HG03342 (cell line): ENCODE data around the gene PDZK1IP1.
"Not testable (repeated sequence)": the region's sequence is repeated elsewhere in the genome, so short reads cannot be mapped to it uniquely, and the experiment has no call there.

Experiments used
- ATAC-seq: cut with Tn5 transposase; IDR thresholded peaks from one replicate; pipeline ENCODE4 v1.9.1; 2021; ENCODE audit warnings: mild to moderate bottlenecking, moderate library complexity; ENCODE audit not compliant: unreplicated experiment

Gene PDZK1IP1

DNA sequence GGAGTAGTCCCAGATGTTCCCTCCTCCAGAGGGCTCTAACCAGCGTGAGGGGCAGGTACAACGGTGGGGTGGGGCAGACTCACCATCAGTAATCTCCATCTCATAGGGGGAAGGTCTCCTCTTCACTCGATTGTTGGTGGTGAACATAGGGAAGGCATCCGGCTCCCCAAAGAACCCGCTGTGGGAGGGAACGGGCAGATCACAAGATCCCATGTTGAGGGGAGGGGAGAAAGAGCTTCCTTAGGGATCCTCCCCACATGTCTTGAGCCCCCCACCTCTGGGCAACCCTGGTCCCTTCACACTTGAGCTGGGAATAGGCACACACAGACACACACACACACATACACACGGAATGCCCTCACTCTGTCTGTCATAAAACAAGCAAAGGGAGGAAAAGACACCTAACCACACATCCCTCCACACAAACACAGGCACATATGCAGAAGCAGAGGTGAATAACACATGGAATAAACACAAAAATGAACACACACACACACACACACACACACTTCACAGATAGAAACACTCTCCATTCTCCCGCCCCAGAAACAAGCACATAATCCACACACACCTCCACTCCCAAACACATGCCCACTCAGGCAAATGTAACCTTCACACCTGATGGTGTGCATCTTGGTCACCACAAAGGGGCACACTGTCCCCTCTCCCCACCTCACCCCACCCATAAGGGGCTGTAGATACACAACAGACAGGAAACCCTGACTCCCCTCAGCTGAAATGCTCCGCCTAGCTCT lies 34.3 kb upstream of the PDZK1IP1 start:
- no peak for ATAC-seq

- ATAC-seq: no peak
Measured at GRCh38 chr1:47223174-47223920, 33.5 kb upstream of the PDZK1IP1 start.

DNA sequence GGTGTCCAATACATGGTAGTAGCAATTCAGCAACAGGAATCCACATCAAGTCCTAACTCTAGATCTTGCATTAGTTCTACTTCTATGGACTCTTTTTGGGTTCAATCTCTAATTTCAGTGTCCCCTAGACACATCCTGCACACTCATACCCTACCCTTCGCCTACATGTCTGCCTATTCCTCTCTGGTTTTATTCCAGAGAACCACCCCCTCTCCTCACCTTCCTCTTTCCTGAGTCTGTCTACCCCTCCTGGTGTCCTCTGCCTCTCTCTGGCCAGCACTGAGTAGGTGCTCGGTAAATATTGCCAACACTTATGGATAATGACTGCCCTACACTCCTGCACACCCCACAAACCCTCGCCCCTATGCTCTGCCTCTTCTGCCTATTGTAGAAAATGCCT lies 32.6 kb upstream of the PDZK1IP1 start:
- no peak for ATAC-seq

DNA sequence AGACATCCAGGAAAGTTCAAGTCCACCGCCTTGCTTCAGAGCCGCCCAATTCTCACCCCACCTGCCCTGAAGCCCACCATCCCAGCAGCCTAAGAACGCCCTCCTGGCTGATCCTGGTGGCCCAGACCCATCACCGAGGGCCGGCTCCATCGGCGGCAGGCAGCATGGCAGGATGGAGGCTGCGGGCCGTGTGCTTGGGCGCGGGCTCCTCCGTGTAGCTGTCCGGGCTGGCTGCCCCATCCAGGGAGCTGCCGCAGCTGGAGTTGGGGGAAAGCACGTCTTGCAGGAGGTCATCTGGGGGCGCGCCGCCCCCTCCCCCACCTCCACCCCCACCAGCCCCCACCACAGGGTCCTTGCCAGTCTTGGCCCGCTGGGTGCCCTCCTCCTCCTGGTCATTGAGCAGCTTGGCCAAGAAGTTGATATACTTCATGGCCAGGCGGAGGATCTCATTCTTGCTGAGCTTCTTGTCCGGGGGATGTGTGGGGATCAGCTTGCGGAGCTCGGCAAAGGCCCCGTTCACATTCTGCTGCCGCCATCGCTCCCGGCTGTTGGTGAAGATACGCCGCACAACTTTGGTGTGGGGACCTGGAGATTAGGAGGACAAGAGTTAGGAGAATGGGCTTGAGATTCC lies 29.9 kb upstream of the PDZK1IP1 start:
- no peak for ATAC-seq

DNA sequence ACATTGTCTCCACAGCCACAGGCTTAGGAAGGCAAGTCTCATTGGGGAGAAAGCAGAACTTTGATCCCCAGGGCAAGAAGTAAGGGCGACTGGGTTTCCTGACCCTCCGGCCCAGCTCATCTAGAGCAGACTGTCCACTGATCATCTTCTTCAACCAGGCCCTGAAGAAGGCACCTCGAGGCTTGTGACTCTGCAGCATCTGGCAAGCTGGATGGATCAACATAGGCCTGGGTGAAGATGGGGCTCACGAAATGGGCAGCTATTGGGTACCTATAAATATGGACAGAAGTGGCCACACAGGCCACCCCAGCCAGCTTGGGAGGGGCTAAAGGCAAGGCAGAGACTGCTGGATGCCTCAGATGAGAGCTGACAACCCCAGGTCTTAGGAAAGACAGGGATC lies 29.2 kb upstream of the PDZK1IP1 start:
- no peak for ATAC-seq

- ATAC-seq: no peak
Measured at GRCh38 chr1:47216278-47217059, 26.6 kb upstream of the PDZK1IP1 start.

DNA sequence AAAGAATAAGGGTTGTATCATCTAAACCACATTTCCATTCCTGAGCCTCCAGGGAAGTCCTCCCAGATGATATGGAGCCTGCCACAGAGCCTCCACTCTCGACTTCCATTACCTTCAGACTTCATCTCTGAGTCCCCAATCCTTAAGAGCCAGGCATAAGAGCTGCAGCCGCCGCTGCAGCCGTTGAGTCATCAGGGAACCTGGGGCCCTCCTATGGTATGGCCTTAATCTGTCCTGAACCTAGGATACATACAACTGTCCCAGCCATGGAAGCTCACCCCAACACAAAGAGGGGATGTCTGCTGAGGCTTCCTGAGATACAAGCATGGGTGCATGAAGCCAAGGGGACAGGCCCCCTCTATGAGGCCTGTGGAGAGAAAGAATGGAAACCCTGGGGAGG lies 25.9 kb upstream of the PDZK1IP1 start:
- ATAC-seq: no peak

- ATAC-seq: no peak
Measured at GRCh38 chr1:47214549-47214948, 24.7 kb upstream of the PDZK1IP1 start.

DNA sequence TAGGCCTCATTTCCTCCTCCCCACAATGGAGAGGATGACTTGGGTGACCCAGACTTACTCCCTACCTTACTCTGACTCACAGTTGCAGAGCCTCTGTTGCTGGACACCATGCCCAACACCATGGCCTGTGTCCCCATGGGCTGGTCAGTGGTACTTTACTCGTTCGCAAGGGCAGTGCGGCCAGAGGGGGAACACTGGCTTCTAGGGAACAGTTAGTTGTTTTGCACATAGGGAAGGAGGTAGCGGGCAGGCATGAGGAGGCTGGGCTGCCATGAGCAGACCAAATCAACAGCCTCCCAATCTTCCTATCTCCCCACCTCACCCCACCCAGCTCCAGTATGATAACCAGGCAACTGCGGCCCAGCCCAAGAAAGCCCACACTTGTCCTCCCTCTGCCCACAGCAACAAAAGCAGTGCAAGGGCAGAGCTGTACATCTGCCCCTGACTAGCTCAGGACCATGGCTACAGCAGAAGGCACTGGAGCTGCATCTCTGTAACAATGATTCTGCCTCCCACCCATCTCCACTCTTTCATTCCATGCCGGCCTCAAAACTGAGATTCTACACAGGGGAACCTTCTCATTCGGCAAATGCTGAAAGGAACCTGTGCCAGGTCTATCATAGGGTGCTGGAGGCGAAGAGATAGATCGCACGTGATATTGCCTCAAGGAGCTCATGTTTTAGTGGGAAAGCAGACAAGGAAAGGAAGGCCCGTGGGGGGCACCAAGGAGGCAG lies 23.6 kb upstream of the PDZK1IP1 start:
- ATAC-seq: no peak

GRCh38 chr1:47212636-47213229 lies 22.9 kb upstream of the PDZK1IP1 start:
- no peak for ATAC-seq

DNA sequence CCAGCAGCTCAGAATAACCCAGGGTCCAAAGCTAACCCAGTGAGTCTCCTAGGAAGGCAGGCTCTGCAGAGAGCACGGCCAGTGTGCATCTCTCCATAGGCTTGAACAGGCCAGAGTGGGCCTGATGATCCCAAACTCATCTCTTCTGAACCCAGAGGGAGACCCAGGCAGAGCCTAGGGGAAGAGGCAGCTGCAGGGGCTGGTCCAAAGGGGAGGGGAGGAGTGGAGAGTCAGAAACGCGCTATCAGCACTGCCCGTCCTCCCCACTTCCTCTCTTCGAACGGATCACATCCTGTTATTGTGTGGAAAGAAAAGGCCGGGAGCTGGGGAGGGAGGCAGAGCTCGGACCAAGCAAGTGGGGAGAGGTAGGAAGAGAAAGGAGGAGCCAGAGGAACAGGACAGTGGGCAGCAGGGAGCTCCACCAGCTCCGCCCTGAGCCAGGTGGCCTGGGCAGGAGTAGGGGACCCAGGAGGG lies 22.0 kb upstream of the PDZK1IP1 start:
- ATAC-seq: no peak

- ATAC-seq: no peak
Measured at GRCh38 chr1:47210666-47211065, 20.8 kb upstream of the PDZK1IP1 start.

- ATAC-seq: no peak
Measured at GRCh38 chr1:47209725-47210325, 20.0 kb upstream of the PDZK1IP1 start.

GRCh38 chr1:47209091-47209490 lies 19.3 kb upstream of the PDZK1IP1 start:
- no peak for ATAC-seq

DNA sequence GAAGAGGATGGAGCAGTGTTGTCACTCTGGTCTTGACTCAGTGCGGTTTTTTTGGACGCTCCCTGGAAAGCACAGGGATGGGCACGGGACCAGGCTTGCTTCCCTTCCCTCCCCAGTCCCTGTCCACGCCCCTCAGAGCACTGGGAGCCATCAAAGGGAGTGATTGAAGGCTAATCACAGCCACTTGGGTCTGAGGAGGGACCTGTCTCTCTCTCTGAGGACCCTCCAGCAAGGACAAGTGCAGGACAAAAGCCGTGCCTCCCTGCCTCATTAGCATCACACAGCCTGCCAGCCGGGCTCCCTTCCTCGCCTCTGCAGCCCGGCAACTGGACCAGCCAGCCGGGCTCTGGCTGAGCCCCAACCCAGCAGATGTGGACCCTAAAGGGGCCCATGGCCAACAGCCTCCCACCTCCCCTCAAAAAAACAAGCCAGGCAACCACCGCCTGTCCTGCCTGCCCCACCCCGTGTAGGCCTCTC lies 18.6 kb upstream of the PDZK1IP1 start:
- ATAC-seq: no peak

- ATAC-seq: no peak
Measured at GRCh38 chr1:47207803-47208373, 18.1 kb upstream of the PDZK1IP1 start.

DNA sequence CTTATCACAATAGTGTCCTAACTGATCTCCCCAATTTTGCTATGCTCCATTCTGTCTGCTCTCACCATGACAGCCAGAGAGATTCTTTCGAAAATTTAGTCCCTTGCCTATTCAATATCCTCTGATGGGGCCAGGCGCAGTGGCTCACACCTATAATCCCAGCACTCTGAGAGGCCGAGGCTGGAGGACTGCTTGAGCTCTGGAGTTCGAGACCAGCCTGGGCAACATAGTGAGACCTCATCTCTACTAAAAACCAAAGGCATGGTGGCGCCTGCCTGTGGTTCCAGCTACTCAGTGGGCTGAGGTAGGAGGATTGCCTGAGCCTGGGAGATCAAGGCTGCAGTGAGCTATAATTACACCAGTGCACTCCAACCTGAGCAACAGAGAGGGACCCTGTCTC lies 16.1 kb upstream of the PDZK1IP1 start:
- no peak for ATAC-seq

DNA sequence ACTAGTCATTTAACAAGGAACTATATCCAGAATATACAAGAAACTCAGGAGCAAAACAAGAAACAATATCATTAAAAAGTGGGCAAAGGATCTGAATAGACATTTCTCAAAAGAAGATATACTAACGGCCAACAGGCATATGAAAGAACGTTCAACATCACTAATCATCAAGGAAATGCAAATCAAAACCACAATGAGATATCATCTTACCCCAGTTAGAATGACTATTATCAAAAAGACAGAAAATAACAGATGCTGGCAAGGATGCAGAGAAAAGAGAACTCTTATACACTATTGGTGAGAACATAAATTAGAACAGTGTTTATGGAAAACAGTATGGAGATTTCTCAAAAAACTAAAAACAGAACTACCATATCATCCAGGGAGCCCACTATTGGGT lies 13.7 kb upstream of the PDZK1IP1 start:
- not testable (repeated sequence) for ATAC-seq

GRCh38 chr1:47201179-47201578 lies 11.3 kb upstream of the PDZK1IP1 start:
- no peak for ATAC-seq
